ENCODE data around the gene DIP2B.

GRCh38 chr12:50751948-50752721 is 247.3 kb downstream of the DIP2B start:
- TF ChIP-seq CTCF (IDR thresholded peaks at IDR 0.05) (no peak), EZH2 (IDR thresholded peaks at IDR 0.05) (no peak)

Measured in neural progenitor cell (in vitro differentiated cells).